Activated CD4-positive, alpha-beta T cell treated with anti-CD3 and anti-CD28 coated beads, Interleukin-2, amount 10 ng/mL, durations not matched to agents 24 days and 14 days (primary cell): ENCODE data around the gene BRINP1. TPM values are rescaled to one million over a fixed set of nuclear protein-coding genes. Genes with fewer than 3 reads are reported as not detected.

ENCODE experiments used
- DNase-seq: peaks from one replicate; pipeline ENCODE4 v3.0.0; 2022
- H3K27ac Mint-ChIP-seq: one replicate; pipeline ENCODE4 v1.8.0; 2022; ENCODE audit warnings: mild to moderate bottlenecking, mixed read lengths
- H3K27me3 Mint-ChIP-seq: one replicate; pipeline ENCODE4 v1.8.0; 2022; ENCODE audit warnings: mixed read lengths
- H3K36me3 Mint-ChIP-seq: one replicate; pipeline ENCODE4 v1.8.0; 2022; ENCODE audit warnings: low read depth, mild to moderate bottlenecking, mixed read lengths
- H3K4me1 Mint-ChIP-seq: one replicate; pipeline ENCODE4 v1.8.0; 2021; ENCODE audit warnings: mixed read lengths
- H3K4me3 Mint-ChIP-seq: one replicate; pipeline ENCODE4 v1.8.0; 2022; ENCODE audit warnings: mild to moderate bottlenecking, moderate library complexity, mixed read lengths
- H3K9me3 Mint-ChIP-seq: one replicate; pipeline ENCODE4 v1.8.0; 2021; ENCODE audit warnings: mixed read lengths
- intact Hi-C: fragments of 100-400 bp; cut with micrococcal nuclease; formaldehyde crosslinking; loops from one replicate; pipeline ENCODE4 v1.15.1; 2023
- total RNA-seq: library from RNA; stranded (reverse); gene quantifications from 2 replicates; pipeline ENCODE4 v1.2.3, GENCODE V29; 2022

The BRINP1 gene
- total RNA-seq, 1 donor from 2014 or later: not detected

DNA sequence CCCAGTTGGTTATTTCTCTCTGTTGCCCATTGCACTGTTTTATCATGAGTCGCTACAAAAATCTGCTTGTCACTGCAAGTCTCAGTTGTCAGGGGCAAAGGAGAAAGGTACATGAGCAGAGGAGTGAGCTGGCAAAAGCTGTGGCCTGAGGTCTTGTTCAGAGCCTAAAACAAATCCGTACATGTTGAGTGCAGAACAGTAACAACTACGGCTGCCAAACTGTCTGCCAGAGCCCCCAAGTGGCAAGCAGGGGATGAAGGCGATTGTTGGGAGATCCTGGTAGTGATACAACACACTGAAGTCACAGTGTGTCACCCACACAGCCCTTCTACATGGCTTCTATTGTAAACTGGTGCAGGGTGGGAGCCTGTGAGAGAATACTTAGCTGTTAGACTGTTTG is 50.9 kb downstream of the BRINP1 start:
- intact Hi-C loops: no loop called here
- Mint-ChIP-seq H3K27me3 (no peaks in the 10 kb centered on the region), H3K36me3 (no peaks in the 10 kb centered on the region), H3K9me3 (no peaks in the 10 kb centered on the region), H3K27ac (no peak overlapping the region), H3K4me1 (no peaks in the 10 kb centered on the region), H3K4me3 (no peak overlapping the region)
- DNase-seq: no peak

- Mint-ChIP-seq H3K27me3 (no peaks in the 10 kb centered on the region), H3K4me3 (no peak overlapping the region), H3K36me3 (no peaks in the 10 kb centered on the region), H3K27ac (no peak overlapping the region), H3K4me1 (no peaks in the 10 kb centered on the region), H3K9me3 (no peaks in the 10 kb centered on the region)
- intact Hi-C loops: no loop called here
- no peak for DNase-seq
Measured at GRCh38 chr9:119313846-119314245, 55.4 kb downstream of the BRINP1 start.

GRCh38 chr9:119310741-119311140 is 58.5 kb downstream of the BRINP1 start:
- DNase-seq: no peak
- intact Hi-C loops: no loop called here
- no peaks in the 10 kb centered on the region for H3K9me3 Mint-ChIP-seq
- H3K4me3 Mint-ChIP-seq: no peak overlapping the region
- H3K27ac Mint-ChIP-seq: no peak overlapping the region
- H3K4me1 Mint-ChIP-seq: no peaks in the 10 kb centered on the region
- no peaks in the 10 kb centered on the region for H3K36me3 Mint-ChIP-seq
- no peaks in the 10 kb centered on the region for H3K27me3 Mint-ChIP-seq

- Mint-ChIP-seq H3K36me3 (no peaks in the 10 kb centered on the region), H3K4me3 (no peak overlapping the region), H3K27ac (no peak overlapping the region), H3K27me3 (no peaks in the 10 kb centered on the region), H3K9me3 (no peaks in the 10 kb centered on the region), H3K4me1 (no peaks in the 10 kb centered on the region)
- DNase-seq: no peak
- intact Hi-C loops: no loop called here
Measured at GRCh38 chr9:119307471-119307870, 61.8 kb downstream of the BRINP1 start.

- no peak overlapping the region for H3K27ac Mint-ChIP-seq
- H3K4me3 Mint-ChIP-seq: no peak overlapping the region
- H3K4me1 Mint-ChIP-seq: no peaks in the 10 kb centered on the region
- H3K36me3 Mint-ChIP-seq: no peaks in the 10 kb centered on the region
- no peaks in the 10 kb centered on the region for H3K9me3 Mint-ChIP-seq
- DNase-seq: no peak
- H3K27me3 Mint-ChIP-seq: no peaks in the 10 kb centered on the region
- intact Hi-C loops: no loop called here
Measured at GRCh38 chr9:119304555-119304954, 64.7 kb downstream of the BRINP1 start.

GRCh38 chr9:119302988-119303698 is 66.1 kb downstream of the BRINP1 start:
- no peak for DNase-seq
- Mint-ChIP-seq H3K9me3 (no peaks in the 10 kb centered on the region), H3K27ac (no peak overlapping the region), H3K27me3 (no peaks in the 10 kb centered on the region), H3K36me3 (no peaks in the 10 kb centered on the region), H3K4me3 (no peak overlapping the region), H3K4me1 (no peaks in the 10 kb centered on the region)
- intact Hi-C loops: no loop called here

DNA sequence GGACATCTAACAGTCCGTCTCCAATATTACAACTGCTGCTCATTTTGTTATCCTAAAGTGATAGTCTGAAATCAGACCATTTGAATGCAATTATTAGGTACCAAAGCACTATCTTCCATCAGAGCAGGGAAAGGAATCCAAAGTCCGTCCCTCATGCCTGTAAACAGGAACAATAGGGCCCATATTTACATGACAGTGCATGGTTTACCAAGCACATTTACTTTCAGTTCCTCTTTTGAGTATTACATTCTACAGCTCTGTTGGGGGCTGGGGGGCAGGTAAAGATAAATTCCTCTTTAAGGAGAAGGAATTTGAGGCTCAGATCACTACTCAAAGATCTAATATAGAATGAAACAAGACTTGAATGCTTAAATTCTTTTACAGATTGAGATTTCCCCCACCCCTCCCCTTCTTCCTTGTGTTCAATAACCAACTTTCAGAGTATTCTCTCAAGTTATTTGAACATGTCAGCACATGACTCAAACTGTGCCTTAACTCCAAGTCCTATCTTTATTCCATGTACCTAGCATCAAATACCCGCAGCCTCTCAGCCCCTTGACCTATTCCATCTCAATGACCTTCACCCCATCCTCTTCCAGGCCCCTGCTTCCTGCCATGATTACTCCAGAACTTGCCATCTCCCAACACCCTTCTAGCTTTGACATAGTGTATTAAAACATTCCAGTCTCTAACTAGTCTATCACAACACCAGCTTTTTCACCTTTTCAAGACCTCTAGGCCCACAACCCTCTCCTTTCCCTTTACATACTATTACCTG is 71.0 kb downstream of the BRINP1 start:
- Mint-ChIP-seq H3K9me3 (no peaks in the 10 kb centered on the region), H3K4me1 (no peaks in the 10 kb centered on the region), H3K36me3 (no peaks in the 10 kb centered on the region), H3K27ac (no peak overlapping the region), H3K27me3 (no peaks in the 10 kb centered on the region), H3K4me3 (no peak overlapping the region)
- DNase-seq: no peak
- intact Hi-C loops: no loop called here

- H3K4me3 Mint-ChIP-seq: no peak overlapping the region
- H3K27me3 Mint-ChIP-seq: no peaks in the 10 kb centered on the region
- no peaks in the 10 kb centered on the region for H3K4me1 Mint-ChIP-seq
- H3K36me3 Mint-ChIP-seq: no peaks in the 10 kb centered on the region
- no peak overlapping the region for H3K27ac Mint-ChIP-seq
- no peak for DNase-seq
- intact Hi-C loops: no loop called here
- H3K9me3 Mint-ChIP-seq: no peaks in the 10 kb centered on the region
Measured at GRCh38 chr9:119291554-119291953, 77.7 kb downstream of the BRINP1 start.

DNA sequence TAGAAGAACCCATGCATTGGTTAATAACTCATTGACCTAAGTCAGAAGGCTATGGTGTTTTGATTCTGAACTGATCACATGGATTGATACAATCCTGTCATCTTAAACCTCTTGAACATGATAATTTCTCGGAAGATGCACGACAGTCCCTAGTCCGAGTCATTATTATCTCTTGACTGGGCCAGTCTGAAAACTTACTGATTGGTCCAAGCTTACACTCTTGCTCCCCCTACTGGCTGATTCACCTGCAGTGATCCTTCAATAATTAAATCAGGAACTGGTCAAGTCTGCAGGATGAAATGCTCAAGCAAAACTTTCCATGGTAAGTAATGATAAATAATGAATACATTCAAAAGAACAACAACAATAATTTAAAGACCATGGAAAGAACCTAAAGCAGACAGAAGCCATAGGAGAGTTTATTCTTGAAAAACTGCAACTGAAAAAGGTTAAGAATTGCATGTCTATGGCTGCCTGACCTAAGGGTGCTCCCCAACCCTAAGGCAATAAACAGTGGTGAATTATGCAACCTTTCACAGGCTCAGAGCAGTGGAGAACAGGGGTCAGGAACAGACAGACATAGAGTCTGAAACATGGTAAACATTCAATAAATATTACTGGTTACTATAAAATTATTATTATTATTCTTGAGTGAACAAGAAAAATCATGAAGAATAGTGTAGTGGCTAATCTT is 79.3 kb downstream of the BRINP1 start:
- no peak overlapping the region for H3K27ac Mint-ChIP-seq
- DNase-seq: peak; percentile 72
- no peaks in the 10 kb centered on the region for H3K9me3 Mint-ChIP-seq
- intact Hi-C loops: no loop called here
- H3K27me3 Mint-ChIP-seq: no peaks in the 10 kb centered on the region
- H3K36me3 Mint-ChIP-seq: no peaks in the 10 kb centered on the region
- no peaks in the 10 kb centered on the region for H3K4me1 Mint-ChIP-seq
- H3K4me3 Mint-ChIP-seq: no peak overlapping the region

- intact Hi-C loops: no loop called here
- Mint-ChIP-seq H3K4me1 (no peaks in the 10 kb centered on the region), H3K27me3 (no peaks in the 10 kb centered on the region), H3K9me3 (no peaks in the 10 kb centered on the region), H3K36me3 (no peaks in the 10 kb centered on the region), H3K4me3 (no peak overlapping the region), H3K27ac (no peak overlapping the region)
- no peak for DNase-seq
Measured at GRCh38 chr9:119284587-119285337, 84.5 kb downstream of the BRINP1 start.

GRCh38 chr9:119284118-119284517 is 85.1 kb downstream of the BRINP1 start:
- Mint-ChIP-seq H3K27ac (no peak overlapping the region), H3K4me3 (no peak overlapping the region), H3K27me3 (no peaks in the 10 kb centered on the region), H3K9me3 (no peaks in the 10 kb centered on the region), H3K4me1 (no peaks in the 10 kb centered on the region), H3K36me3 (no peaks in the 10 kb centered on the region)
- intact Hi-C loops: no loop called here
- DNase-seq: no peak

GRCh38 chr9:119283078-119283794 is 86.0 kb downstream of the BRINP1 start:
- no peak for DNase-seq
- intact Hi-C loops: no loop called here
- H3K27me3 Mint-ChIP-seq: no peaks in the 10 kb centered on the region
- H3K9me3 Mint-ChIP-seq: no peaks in the 10 kb centered on the region
- H3K4me3 Mint-ChIP-seq: no peak overlapping the region
- no peak overlapping the region for H3K27ac Mint-ChIP-seq
- H3K4me1 Mint-ChIP-seq: no peaks in the 10 kb centered on the region
- no peaks in the 10 kb centered on the region for H3K36me3 Mint-ChIP-seq

DNA sequence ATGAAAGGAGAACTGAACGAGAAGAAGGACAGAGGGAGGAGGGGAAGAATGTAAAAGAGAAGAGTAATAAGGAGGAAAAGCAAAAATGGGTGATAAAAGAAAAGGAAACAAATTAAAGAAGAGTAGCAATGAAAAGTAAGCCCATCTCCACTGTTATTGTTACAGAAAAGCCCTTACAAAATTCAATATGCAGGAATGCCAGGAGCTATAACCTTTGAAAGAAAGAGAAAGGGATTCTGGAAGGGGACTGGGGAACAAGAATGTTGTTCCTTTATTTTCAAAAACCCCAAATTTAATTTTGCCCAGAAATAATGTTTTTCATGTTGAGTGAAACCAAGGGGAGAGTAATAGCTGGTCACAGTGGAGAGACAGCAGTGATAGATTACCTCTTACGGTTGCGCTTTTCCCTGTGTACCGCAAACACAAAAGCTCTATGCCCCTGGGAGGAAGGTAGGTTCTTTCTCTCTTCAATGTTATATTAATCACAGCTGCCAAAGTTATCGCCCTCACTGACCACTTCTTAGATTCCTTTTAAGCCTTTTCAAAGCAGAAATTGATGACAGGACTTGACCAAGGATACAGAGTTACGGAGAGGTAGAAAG is 86.7 kb downstream of the BRINP1 start:
- no peak for DNase-seq
- Mint-ChIP-seq H3K9me3 (no peaks in the 10 kb centered on the region), H3K27me3 (no peaks in the 10 kb centered on the region), H3K4me1 (no peaks in the 10 kb centered on the region), H3K27ac (no peak overlapping the region), H3K4me3 (no peak overlapping the region), H3K36me3 (no peaks in the 10 kb centered on the region)
- intact Hi-C loops: no loop called here
